ENCODE results near the gene KLHL22.

Gene KLHL22

GRCh38 chr22:20433191-20433590 lies 62.4 kb downstream of the KLHL22 start:
- Histone ChIP-seq H3K27me3 (ENCODE audit: low read depth, low read length) (no peaks in the 10 kb centered on the region), H3K27ac (ENCODE audit: low read length) (no peak overlapping the region), H3K9ac (ENCODE audit: low read length) (no peak overlapping the region)

GRCh38 chr22:20432244-20432686 lies 63.3 kb downstream of the KLHL22 start:
- Histone ChIP-seq H3K27ac (ENCODE audit: low read length) (no peak overlapping the region), H3K79me2 (ENCODE audit: low read length) (no peaks in the 10 kb centered on the region), H2AFZ (ENCODE audit: low read depth, low read length) (no peak overlapping the region), H4K20me1 (ENCODE audit: insufficient read depth, low read length) (no peaks in the 10 kb centered on the region), H3K36me3 (replicated peaks; ENCODE audit: low read depth, low read length) (no peaks in the 10 kb centered on the region), H3K9ac (ENCODE audit: low read length) (no peak overlapping the region), H3K4me3 (ENCODE audit: low read length) (no peak overlapping the region), H3K27me3 (ENCODE audit: low read depth, low read length) (no peaks in the 10 kb centered on the region), H3K4me2 (ENCODE audit: low read length) (no peak overlapping the region), H3K9me3 (ENCODE audit: insufficient read depth, low read length) (no peaks in the 10 kb centered on the region), H3K4me1 (ENCODE audit: low read length) (no peaks in the 10 kb centered on the region)
- TF ChIP-seq EZH2phosphoT487 (IDR thresholded peaks at IDR 0.05; ENCODE audit: low read depth) (no peak), CTCF (IDR thresholded peaks at IDR 0.05; ENCODE audit: low read depth, low read length) (no peak)

More at GRCh38 chr22:20433191-20433590, 62.4 kb downstream of the KLHL22 start:
- H3K79me2 ChIP-seq (ENCODE audit: low read length): no peaks in the 10 kb centered on the region
- H3K36me3 ChIP-seq (replicated peaks; ENCODE audit: low read depth, low read length): no peaks in the 10 kb centered on the region
- no peak overlapping the region for H3K4me2 ChIP-seq (ENCODE audit: low read length)
- no peak overlapping the region for H2AFZ ChIP-seq (ENCODE audit: low read depth, low read length)
- no peaks in the 10 kb centered on the region for H3K9me3 ChIP-seq (ENCODE audit: insufficient read depth, low read length)
- H3K4me1 ChIP-seq (ENCODE audit: low read length): no peaks in the 10 kb centered on the region
- H3K4me3 ChIP-seq (ENCODE audit: low read length): no peak overlapping the region
- no peak for TF ChIP-seq EZH2phosphoT487 (IDR thresholded peaks at IDR 0.05; ENCODE audit: low read depth)
- no peak for TF ChIP-seq CTCF (IDR thresholded peaks at IDR 0.05; ENCODE audit: low read depth, low read length)
- H4K20me1 ChIP-seq (ENCODE audit: insufficient read depth, low read length): no peaks in the 10 kb centered on the region

- no peaks in the 10 kb centered on the region for H3K9me3 ChIP-seq (ENCODE audit: insufficient read depth, low read length)
- H4K20me1 ChIP-seq (ENCODE audit: insufficient read depth, low read length): no peaks in the 10 kb centered on the region
- H3K27me3 ChIP-seq (ENCODE audit: low read depth, low read length): no peaks in the 10 kb centered on the region
- no peak overlapping the region for H3K9ac ChIP-seq (ENCODE audit: low read length)
- no peak for TF ChIP-seq EZH2phosphoT487 (IDR thresholded peaks at IDR 0.05; ENCODE audit: low read depth)
- no peak for TF ChIP-seq CTCF (IDR thresholded peaks at IDR 0.05; ENCODE audit: low read depth, low read length)
- H3K4me2 ChIP-seq (ENCODE audit: low read length): no peak overlapping the region
- no peak overlapping the region for H3K27ac ChIP-seq (ENCODE audit: low read length)
- H3K79me2 ChIP-seq (ENCODE audit: low read length): no peaks in the 10 kb centered on the region
- H3K36me3 ChIP-seq (replicated peaks; ENCODE audit: low read depth, low read length): no peaks in the 10 kb centered on the region
- no peak overlapping the region for H3K4me3 ChIP-seq (ENCODE audit: low read length)
- no peak overlapping the region for H2AFZ ChIP-seq (ENCODE audit: low read depth, low read length)
- H3K4me1 ChIP-seq (ENCODE audit: low read length): no peaks in the 10 kb centered on the region
Observed at GRCh38 chr22:20431511-20432192, 63.9 kb downstream of the KLHL22 start.

GRCh38 chr22:20430720-20431510 lies 64.7 kb downstream of the KLHL22 start:
- no peak overlapping the region for H2AFZ ChIP-seq (ENCODE audit: low read depth, low read length)
- no peak overlapping the region for H3K4me3 ChIP-seq (ENCODE audit: low read length)
- H4K20me1 ChIP-seq (ENCODE audit: insufficient read depth, low read length): no peaks in the 10 kb centered on the region
- H3K4me1 ChIP-seq (ENCODE audit: low read length): no peaks in the 10 kb centered on the region
- H3K27me3 ChIP-seq (ENCODE audit: low read depth, low read length): no peaks in the 10 kb centered on the region
- no peaks in the 10 kb centered on the region for H3K36me3 ChIP-seq (replicated peaks; ENCODE audit: low read depth, low read length)
- H3K79me2 ChIP-seq (ENCODE audit: low read length): no peaks in the 10 kb centered on the region
- TF ChIP-seq EZH2phosphoT487 (IDR thresholded peaks at IDR 0.05; ENCODE audit: low read depth) (no peak), CTCF (IDR thresholded peaks at IDR 0.05; ENCODE audit: low read depth, low read length) (no peak)
- no peak overlapping the region for H3K4me2 ChIP-seq (ENCODE audit: low read length)
- H3K9ac ChIP-seq (ENCODE audit: low read length): no peak overlapping the region
- no peaks in the 10 kb centered on the region for H3K9me3 ChIP-seq (ENCODE audit: insufficient read depth, low read length)
- H3K27ac ChIP-seq (ENCODE audit: low read length): no peak overlapping the region
